ENCODE measurements around the gene COL4A2. TPM values are rescaled to one million over a fixed set of nuclear protein-coding genes. Genes with fewer than 3 reads are reported as not detected.

COL4A2 gene
- total RNA-seq, 2 experiments from 2014 or later: not detected

DNA sequence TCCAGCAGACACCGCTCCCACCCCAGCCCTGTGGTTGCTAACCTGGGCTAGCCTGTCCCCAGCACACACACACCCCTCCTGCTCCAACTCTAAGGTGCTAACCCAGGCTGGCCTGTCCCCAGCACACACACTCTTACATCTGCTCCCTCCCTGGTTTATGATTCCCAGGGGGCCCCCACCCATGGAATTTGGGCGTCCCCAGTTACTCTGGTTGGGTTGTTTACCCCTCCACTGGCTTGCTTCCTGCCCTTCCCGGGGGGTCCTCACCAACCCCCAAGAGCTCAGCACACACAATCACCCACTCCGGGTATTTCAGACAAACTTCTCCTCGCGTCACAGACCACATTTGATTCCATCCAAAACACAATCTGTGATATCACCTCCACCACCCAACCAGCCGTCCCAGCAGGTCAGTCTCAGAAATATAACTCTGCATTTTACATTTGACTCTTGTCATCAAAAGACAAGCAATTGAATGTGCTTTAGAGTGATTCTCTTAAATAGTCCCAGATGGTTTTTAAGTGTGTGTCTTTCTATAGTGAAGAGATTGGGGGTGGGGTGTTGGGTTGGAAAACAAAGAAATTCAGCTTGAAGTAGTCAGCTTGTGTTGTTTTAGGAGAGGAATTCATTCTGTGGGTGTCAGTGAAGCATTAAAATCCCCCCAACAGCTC lies 20.1 kb downstream of the COL4A2 start:
- no peaks in the 10 kb centered on the region for H3K9me3 Mint-ChIP-seq
- no peak overlapping the region for H3K27ac Mint-ChIP-seq
- H3K27me3 Mint-ChIP-seq: peaks cover 22% of the 10 kb centered on the region
- no peaks in the 10 kb centered on the region for H3K36me3 Mint-ChIP-seq (ENCODE audit: low read depth)
- DNase-seq (no peak), ATAC-seq (no peak)
- CTCF ChIA-PET: no interaction called here
- no peaks in the 10 kb centered on the region for H3K4me1 Mint-ChIP-seq (ENCODE audit: low read depth)
- intact Hi-C loops (cut with micrococcal nuclease): no loop called here
- POLR2A ChIA-PET: no interaction called here
- TF ChIP-seq, protein P1, sequence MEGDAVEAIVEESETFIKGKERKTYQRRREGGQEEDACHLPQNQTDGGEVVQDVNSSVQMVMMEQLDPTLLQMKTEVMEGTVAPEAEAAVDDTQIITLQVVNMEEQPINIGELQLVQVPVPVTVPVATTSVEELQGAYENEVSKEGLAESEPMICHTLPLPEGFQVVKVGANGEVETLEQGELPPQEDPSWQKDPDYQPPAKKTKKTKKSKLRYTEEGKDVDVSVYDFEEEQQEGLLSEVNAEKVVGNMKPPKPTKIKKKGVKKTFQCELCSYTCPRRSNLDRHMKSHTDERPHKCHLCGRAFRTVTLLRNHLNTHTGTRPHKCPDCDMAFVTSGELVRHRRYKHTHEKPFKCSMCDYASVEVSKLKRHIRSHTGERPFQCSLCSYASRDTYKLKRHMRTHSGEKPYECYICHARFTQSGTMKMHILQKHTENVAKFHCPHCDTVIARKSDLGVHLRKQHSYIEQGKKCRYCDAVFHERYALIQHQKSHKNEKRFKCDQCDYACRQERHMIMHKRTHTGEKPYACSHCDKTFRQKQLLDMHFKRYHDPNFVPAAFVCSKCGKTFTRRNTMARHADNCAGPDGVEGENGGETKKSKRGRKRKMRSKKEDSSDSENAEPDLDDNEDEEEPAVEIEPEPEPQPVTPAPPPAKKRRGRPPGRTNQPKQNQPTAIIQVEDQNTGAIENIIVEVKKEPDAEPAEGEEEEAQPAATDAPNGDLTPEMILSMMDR (IDR thresholded peaks at IDR 0.05): no peak
- no peak overlapping the region for H3K4me3 Mint-ChIP-seq

DNA sequence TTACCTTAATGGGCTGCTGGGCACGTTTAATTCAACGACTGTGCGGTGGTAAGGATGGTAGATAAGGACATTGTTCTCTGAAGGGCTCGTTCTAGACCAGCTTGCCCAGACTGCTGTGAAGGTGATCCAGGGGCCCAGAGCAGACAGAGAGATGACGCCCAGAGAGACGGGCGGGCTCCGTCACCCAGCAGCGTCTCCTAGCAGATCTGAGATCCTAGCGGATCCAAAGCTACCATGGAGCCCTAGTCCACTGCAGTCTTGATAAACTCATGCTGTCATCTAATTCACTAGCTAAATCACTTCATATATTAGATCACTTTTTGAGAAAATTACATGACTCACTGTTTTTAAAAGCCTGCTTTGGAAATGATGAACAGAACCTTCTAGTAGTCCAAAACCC lies 21.5 kb downstream of the COL4A2 start:
- H3K4me3 Mint-ChIP-seq: no peak overlapping the region
- intact Hi-C loops (cut with micrococcal nuclease): no loop called here
- peaks cover 20% of the 10 kb centered on the region for H3K27me3 Mint-ChIP-seq
- TF ChIP-seq, protein P1 (IDR thresholded peaks at IDR 0.05): no peak
- POLR2A ChIA-PET: interaction anchor here (1.3 kb wide), 1 partner anchor 11 kb away, joined by 4 read pairs; no protein-coding TSS in a partner anchor
- ATAC-seq: no peak
- no peaks in the 10 kb centered on the region for H3K9me3 Mint-ChIP-seq
- H3K36me3 Mint-ChIP-seq (ENCODE audit: low read depth): no peaks in the 10 kb centered on the region
- H3K4me1 Mint-ChIP-seq (ENCODE audit: low read depth): no peaks in the 10 kb centered on the region
- no peak for DNase-seq
- CTCF ChIA-PET: interaction anchor here (1.4 kb wide), 1 partner anchor 12 kb away, joined by 3 read pairs; no protein-coding TSS in a partner anchor
- no peak overlapping the region for H3K27ac Mint-ChIP-seq

DNA sequence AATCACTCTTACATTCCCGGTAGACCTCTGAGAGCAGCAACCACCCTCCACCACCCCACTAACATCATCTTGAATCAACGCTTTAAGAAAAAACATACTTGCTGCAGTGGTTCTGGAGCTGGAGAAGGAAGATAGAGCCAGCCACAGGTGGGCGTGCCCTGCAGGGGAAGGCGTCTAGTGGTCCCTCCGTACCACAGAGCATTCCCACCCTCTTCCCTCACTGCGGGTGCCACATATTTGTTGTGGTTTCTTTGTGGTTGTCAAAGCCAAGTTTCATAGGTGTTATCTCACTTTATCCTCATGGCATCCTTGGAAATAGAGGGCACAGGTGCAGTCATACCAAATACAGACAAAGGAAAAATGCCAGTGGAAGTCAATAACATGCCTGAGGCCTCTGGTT lies 22.2 kb downstream of the COL4A2 start:
- POLR2A ChIA-PET: interaction anchor here (1.3 kb wide), 1 partner anchor 11 kb away, joined by 4 read pairs; no protein-coding TSS in a partner anchor
- intact Hi-C loops (cut with micrococcal nuclease): no loop called here
- peaks cover 20% of the 10 kb centered on the region for H3K27me3 Mint-ChIP-seq
- DNase-seq: no peak
- CTCF ChIA-PET: interaction anchor here (1.4 kb wide), 1 partner anchor 11 kb away, joined by 3 read pairs; no protein-coding TSS in a partner anchor
- H3K4me1 Mint-ChIP-seq (ENCODE audit: low read depth): no peaks in the 10 kb centered on the region
- H3K27ac Mint-ChIP-seq: no peak overlapping the region
- no peak for ATAC-seq
- no peaks in the 10 kb centered on the region for H3K36me3 Mint-ChIP-seq (ENCODE audit: low read depth)
- TF ChIP-seq, protein P1 (IDR thresholded peaks at IDR 0.05): no peak
- H3K4me3 Mint-ChIP-seq: no peak overlapping the region
- H3K9me3 Mint-ChIP-seq: no peaks in the 10 kb centered on the region

DNA sequence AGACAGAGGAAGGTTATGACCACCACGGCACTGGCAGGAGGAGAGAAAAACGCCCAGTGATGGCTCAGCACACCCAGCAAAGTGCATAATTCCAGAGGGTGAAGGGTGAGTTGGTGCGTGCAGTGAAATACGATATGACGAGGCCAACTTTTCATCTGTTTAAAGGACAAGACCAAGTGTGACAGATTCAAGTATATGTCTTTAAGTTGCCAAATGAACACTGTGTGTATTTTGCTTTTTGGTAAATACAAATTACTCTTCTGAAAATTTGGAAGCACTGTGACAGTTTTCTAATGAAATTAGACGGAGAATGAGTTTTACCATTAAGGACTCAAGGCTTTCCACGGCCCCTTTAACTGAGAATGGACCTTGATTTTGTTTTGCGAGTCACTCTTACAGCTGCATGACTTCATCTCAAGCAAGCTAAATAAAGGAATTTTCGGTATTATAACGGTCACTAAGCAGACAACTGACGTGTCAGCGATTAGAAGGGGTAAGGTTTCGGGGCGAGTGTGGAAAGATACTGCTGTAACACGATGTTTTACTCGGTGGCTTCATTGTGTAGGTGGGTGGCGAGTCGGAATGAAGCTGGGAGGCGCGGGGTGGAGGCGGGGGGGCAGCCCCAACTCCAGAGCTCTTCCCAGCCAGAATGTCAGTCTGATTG lies 22.8 kb downstream of the COL4A2 start:
- TF ChIP-seq, protein P1 (IDR thresholded peaks at IDR 0.05): no peak
- no peak for ATAC-seq
- Mint-ChIP-seq H3K4me1 (ENCODE audit: low read depth) (no peaks in the 10 kb centered on the region), H3K36me3 (ENCODE audit: low read depth) (no peaks in the 10 kb centered on the region), H3K27me3 (peaks cover 20% of the 10 kb centered on the region), H3K27ac (no peak overlapping the region), H3K9me3 (no peaks in the 10 kb centered on the region), H3K4me3 (no peak overlapping the region)
- ChIA-PET POLR2A (interaction anchor here (1.3 kb wide), 1 partner anchor 10 kb away, joined by 4 read pairs; no protein-coding TSS in a partner anchor), CTCF (no interaction called here)
- intact Hi-C loops (cut with micrococcal nuclease): no loop called here
- DNase-seq: no peak

DNA sequence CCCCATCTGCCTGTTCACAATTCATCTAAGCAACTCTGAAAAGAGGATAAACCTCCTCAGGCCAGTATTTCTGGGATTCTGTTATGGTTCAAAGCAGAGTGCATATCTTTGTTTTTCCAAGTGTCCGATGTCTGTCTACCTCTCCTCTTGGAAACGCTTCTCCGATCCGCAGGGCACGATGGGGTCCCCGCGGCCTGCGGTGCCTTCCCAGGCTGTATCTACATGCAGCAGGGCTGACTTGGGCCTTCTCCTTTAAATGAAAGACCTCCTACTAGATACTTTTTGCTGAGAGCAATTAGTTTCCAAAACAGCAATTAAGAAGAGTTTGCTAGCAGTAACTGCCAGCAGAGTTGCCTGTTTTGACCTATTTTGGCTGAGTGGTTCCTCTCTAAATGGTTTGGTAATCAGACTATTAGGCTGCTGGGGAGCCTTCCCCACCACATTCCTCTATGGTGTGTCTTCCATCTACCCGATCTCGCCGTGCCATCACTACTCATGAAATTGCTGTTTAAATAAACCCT lies 23.5 kb downstream of the COL4A2 start:
- ChIA-PET POLR2A (no interaction called here), CTCF (no interaction called here)
- no peak for ATAC-seq

More for the DNA sequence above, 23.5 kb downstream of the COL4A2 start:
- no peaks in the 10 kb centered on the region for H3K4me1 Mint-ChIP-seq (ENCODE audit: low read depth)
- no peaks in the 10 kb centered on the region for H3K36me3 Mint-ChIP-seq (ENCODE audit: low read depth)
- H3K9me3 Mint-ChIP-seq: no peaks in the 10 kb centered on the region
- peaks cover 16% of the 10 kb centered on the region for H3K27me3 Mint-ChIP-seq
- TF ChIP-seq, protein P1 (IDR thresholded peaks at IDR 0.05): no peak
- no peak for DNase-seq
- no peak overlapping the region for H3K27ac Mint-ChIP-seq
- intact Hi-C loops (cut with micrococcal nuclease): no loop called here
- no peak overlapping the region for H3K4me3 Mint-ChIP-seq
